HepG2 (cell line): ENCODE measurements around the gene MPV17L2. TPM values are rescaled to one million over a fixed set of nuclear protein-coding genes. Genes with fewer than 3 reads are reported as not detected.

Experiments used
- ATAC-seq: fragments of 200-7000 bp; cut with Tn5 transposase; 3 replicates; pipeline ENCODE4 v1.9.1; 2020; ENCODE audit warnings: mild to moderate bottlenecking, moderate library complexity
- BruUV-seq: library from RNA; stranded (reverse); fragments of 400-500 nt; replicated peaks from 2 replicates; lab custom pipeline; 2021; lab: Mats Ljungman, UMichigan
- CTCF ChIA-PET: fragments of 300-600 bp; formaldehyde crosslinking; extraction: SDS; loops from one replicate; lab custom pipeline; 2021; ENCODE audit warnings: low total read pairs, inconsistent platforms, low intra/inter-chr PET ratio; lab: Yijun Ruan, JAX
- POLR2A ChIA-PET: fragments of 350-600 bp; sonication (Branson Sonifier 250); formaldehyde crosslinking; loops from one replicate; lab custom pipeline; 2020; ENCODE audit warnings: antibody characterized with exemption, inconsistent platforms; lab: Yijun Ruan, JAX
- DNase-seq: peaks from one replicate; pipeline ENCODE4 v3.0.0-alpha.2; 2015; ENCODE audit warnings: low spot score
- FAIRE-seq: peaks from 3 replicates; lab custom pipeline; 2011; peaks lifted over from hg19 to GRCh38; lab: Jason Lieb, UNC
- H2AFZ ChIP-seq: one replicate; pipeline ENCODE4 v1.6.1; 2011; ENCODE audit warnings: low read length, inconsistent platforms
- H3K27ac ChIP-seq: fragments of 300-600 bp; 3 replicates; pipeline ENCODE4 v1.8.0; 2011; ENCODE audit warnings: mixed run types, mild to moderate bottlenecking, mixed read lengths, low read length, inconsistent platforms; ENCODE audit not compliant: insufficient read depth; ENCODE audit errors: extremely low read length
- H3K27me3 ChIP-seq, 2 experiments: fragments of 200-600 bp in 1 of 2; 2 replicates in 1 of 2; 3 replicates in 1 of 2; pipeline versions ENCODE4 v1.6.0 to v1.8.0; 2011; ENCODE audit warnings: low read length in 2 of 2, mild to moderate bottlenecking in 2 of 2, moderate library complexity in 2 of 2, inconsistent platforms in 1 of 2; ENCODE audit not compliant: insufficient read depth in 2 of 2, control insufficient read depth in 1 of 2
- H3K36me3 ChIP-seq, 2 experiments: fragments of 200-600 bp in 1 of 2; replicated peaks in 1 of 2; 2 replicates in 1 of 2; 3 replicates in 1 of 2; pipeline versions ENCODE4 v1.5.1 to v1.8.0; 2011; ENCODE audit warnings: low read length in 2 of 2, inconsistent platforms in 1 of 2; ENCODE audit not compliant: insufficient read depth in 2 of 2, control insufficient read depth in 1 of 2
- H3K4me1 ChIP-seq: 2 replicates; pipeline ENCODE4 v1.5.1; 2012; ENCODE audit warnings: low read length, inconsistent platforms; ENCODE audit not compliant: insufficient read depth
- H3K4me2 ChIP-seq: 2 replicates; pipeline ENCODE4 v1.6.0; 2011; ENCODE audit warnings: low read depth, low read length, inconsistent platforms
- H3K4me3 ChIP-seq, 3 experiments: fragments of 200-600 bp in 1 of 3; sonication (generic), shearing (Covaris generic) in 1 of 3; replicated peaks in 1 of 3; 2 replicates each; pipeline ENCODE4 v1.5.1; 2011 to 2016; ENCODE audit warnings: low read length in 3 of 3, inconsistent platforms in 2 of 3, low read depth in 2 of 3, mild to moderate bottlenecking in 2 of 3, control low read depth in 1 of 3, mixed read lengths in 1 of 3; ENCODE audit not compliant: insufficient read depth in 1 of 3
- H3K79me2 ChIP-seq: one replicate; pipeline ENCODE4 v1.6.1; 2011; ENCODE audit warnings: low read length, inconsistent platforms; ENCODE audit not compliant: insufficient read depth
- H3K9ac ChIP-seq: 2 replicates; pipeline ENCODE4 v1.6.0; 2011; ENCODE audit warnings: mild to moderate bottlenecking, low read depth, low read length, inconsistent platforms; ENCODE audit not compliant: insufficient read depth
- H3K9me3 ChIP-seq: 2 replicates; pipeline ENCODE4 v1.5.1; 2012; ENCODE audit warnings: mild to moderate bottlenecking, low read length
- H4K20me1 ChIP-seq: 2 replicates; pipeline ENCODE4 v1.6.0; 2011; ENCODE audit warnings: inconsistent platforms, mild to moderate bottlenecking, low read length, moderate library complexity; ENCODE audit not compliant: insufficient read depth
- AGO1 ChIP-seq: fragments of 200-400 bp; formaldehyde crosslinking; IDR thresholded peaks from 2 replicates; pipeline ENCODE4 v1.6.1; 2017; ENCODE audit warnings: mild to moderate bottlenecking, low read depth, low read length, moderate library complexity; ENCODE audit not compliant: poor library complexity, severe bottlenecking
- EEA1 ChIP-seq: sonication (generic); formaldehyde crosslinking; IDR thresholded peaks from 2 replicates; pipeline ENCODE4 v1.5.1; 2020; ENCODE audit warnings: mild to moderate bottlenecking, missing genetic modification reagents, borderline replicate concordance
- NFATC3 ChIP-seq: sonication (generic); formaldehyde crosslinking; IDR thresholded peaks from 2 replicates; pipeline ENCODE4 v1.5.1; 2020; ENCODE audit warnings: mild to moderate bottlenecking, missing genetic modification reagents
- POLR2A ChIP-seq, 2 experiments: IDR thresholded peaks; 2 replicates each; pipeline ENCODE4 v1.6.1; 2011; ENCODE audit warnings: low read depth in 2 of 2, low read length in 2 of 2, mild to moderate bottlenecking in 1 of 2, moderate library complexity in 1 of 2; ENCODE audit not compliant: insufficient read depth in 1 of 2
- RBAK ChIP-seq: sonication (generic); formaldehyde crosslinking; IDR thresholded peaks from 2 replicates; pipeline ENCODE4 v1.5.1; 2020; ENCODE audit warnings: mild to moderate bottlenecking, missing genetic modification reagents
- SAFB2 ChIP-seq: sonication (generic); formaldehyde crosslinking; IDR thresholded peaks from 2 replicates; pipeline ENCODE4 v1.5.1; 2020; ENCODE audit warnings: missing genetic modification reagents, low read depth, mild to moderate bottlenecking, borderline replicate concordance
- TFE3 ChIP-seq: IDR thresholded peaks from 2 replicates; pipeline ENCODE4 v1.6.1; 2016
- ZBTB20 ChIP-seq: sonication (generic); formaldehyde crosslinking; IDR thresholded peaks from 2 replicates; pipeline ENCODE4 v1.8.1; 2023; ENCODE audit warnings: missing genetic modification reagents, low read depth, mild to moderate bottlenecking, borderline replicate concordance
- ZFP41 ChIP-seq: sonication (generic); formaldehyde crosslinking; IDR thresholded peaks from 2 replicates; pipeline ENCODE4 v1.4.0; 2020; ENCODE audit warnings: mild to moderate bottlenecking, missing genetic modification reagents, borderline replicate concordance
- ZFX ChIP-seq: sonication (generic); formaldehyde crosslinking; IDR thresholded peaks from 2 replicates; pipeline ENCODE4 v1.4.0; 2020; ENCODE audit warnings: mild to moderate bottlenecking, low read depth, missing genetic modification reagents, moderate library complexity
- ZFY ChIP-seq: sonication (generic); formaldehyde crosslinking; IDR thresholded peaks from 2 replicates; pipeline ENCODE4 v1.4.0; 2020; ENCODE audit warnings: missing genetic modification reagents
- ZNF263 ChIP-seq: sonication (generic); formaldehyde crosslinking; IDR thresholded peaks from 2 replicates; pipeline ENCODE4 v1.4.0; 2020; ENCODE audit warnings: missing genetic modification reagents
- ZNF33B ChIP-seq: sonication (generic); formaldehyde crosslinking; IDR thresholded peaks from 2 replicates; pipeline ENCODE4 v1.5.1; 2020; ENCODE audit warnings: mild to moderate bottlenecking, missing genetic modification reagents
- ZNF619 ChIP-seq: sonication (generic); formaldehyde crosslinking; IDR thresholded peaks from 2 replicates; pipeline ENCODE4 v1.4.0; 2020; ENCODE audit warnings: mild to moderate bottlenecking, missing genetic modification reagents
- WGBS: methylation state at CpG from one replicate; pipeline ENCODE4 v1.1.6; 2017; ENCODE audit warnings: low lambda C conversion rate; 5-methylcytosine and 5-hydroxymethylcytosine counted together
- in situ Hi-C: cut with HindIII; loops from 2 replicates; pipeline ENCODE4 v1.10.0; 2017; ENCODE audit warnings: low pct_unique_long_range_greater_than_20kb; ENCODE audit not compliant: extremely low pct_ligation_motif_present
- intact Hi-C: fragments of 100-400 bp; cut with micrococcal nuclease; formaldehyde crosslinking; loops from one replicate; pipeline ENCODE4 v1.10.0; 2022; ENCODE audit not compliant: unreplicated experiment
- polyA plus RNA-seq, 8 experiments: library from polyadenylated mRNA; depleted of rRNA in 3 of 8; stranded (reverse) in 7 of 8; unstranded in 1 of 8; fragments of >200 nt; fragmentation: Illumina TruSeq in 4 of 8; extraction: Trizol in 4 of 8; gene quantifications; 2 replicates each; pipeline versions ENCODE4 v1.2.1 to v1.2.3, GENCODE V29; 2011 to 2016; ENCODE audit warnings: low read depth in 4 of 8, missing spikeins in 1 of 8, mixed read lengths in 1 of 8; ENCODE audit not compliant: insufficient read depth in 1 of 8
- total RNA-seq, 5 experiments: library from RNA; depleted of rRNA; stranded (reverse); fragments of >200 nt; fragmentation: Illumina TruSeq; extraction: Trizol; gene quantifications; 2 replicates each; pipeline ENCODE4 v1.2.3, GENCODE V29; 2016; ENCODE audit warnings: low read depth in 1 of 5
- TF ChIP-seq, protein P1 (sequence below): sonication (generic); formaldehyde crosslinking; conservative IDR thresholded peaks from 2 replicates; pipeline ENCODE4 v1.8.0; 2022; ENCODE audit warnings: mild to moderate bottlenecking, moderate library complexity, missing genetic modification reagents
- TF ChIP-seq, protein P2 (sequence below): sonication (generic); formaldehyde crosslinking; IDR thresholded peaks from 2 replicates; pipeline ENCODE4 v1.4.0; 2020; ENCODE audit warnings: missing genetic modification reagents, borderline replicate concordance
- TF ChIP-seq, protein P3 (sequence below): sonication (generic); formaldehyde crosslinking; IDR thresholded peaks from 2 replicates; pipeline ENCODE4 v1.4.0; 2020; ENCODE audit warnings: mild to moderate bottlenecking, missing genetic modification reagents

MPV17L2 gene
- total and polyA plus RNA-seq, 2 of the 13 experiments (the other 11 are each of a cell fraction or from before 2014, with no cell fraction given): 13.6 to 16.7 TPM

- peak overlapping the region; percentile 98 for H3K4me2 ChIP-seq
- in situ Hi-C loops: loop anchor here (10.0 kb wide), 1 partner anchor 211 kb away; the partner anchor contains the start of gene SSBP4
- H3K9me3 ChIP-seq: no peaks in the 10 kb centered on the region
- ATAC-seq (no peak; the same call in 1 of the 3 replicates), DNase-seq (no peak), FAIRE-seq (no peak)
- peak overlapping the region; percentile 63 for H3K9ac ChIP-seq
- WGBS: 5% methylated on average over 11 of the region's 38 CpGs
- H3K4me3 ChIP-seq: peak overlapping the region; percentile 67 to 94 (median 83)
- CTCF ChIA-PET: no interaction called here
- H3K36me3 ChIP-seq: peaks cover 5 to 6% of the 10 kb centered on the region in 2 experiments; a peak in 2 of 5 replicates
- peak overlapping the region; percentile 39 for H3K27ac ChIP-seq
- H3K79me2 ChIP-seq: no peaks in the 10 kb centered on the region
- no TSS peak for BruUV-seq
- peaks cover 13% of the 10 kb centered on the region for H3K4me1 ChIP-seq
- H4K20me1 ChIP-seq: no peaks in the 10 kb centered on the region
- POLR2A ChIA-PET: interaction anchor here (0.7 to 4.0 kb wide), 6 partner anchors 11 to 182 kb away, joined by 3 to 27 read pairs (median 8); partner anchors contain the start of genes GDF15, JUND and MPV17L2
- intact Hi-C loops: loop anchor here (5.0 kb wide), 1 partner anchor 119 kb away; the partner anchor contains the start of gene LSM4
- no peak overlapping the region for H2AFZ ChIP-seq
- H3K27me3 ChIP-seq: no peaks in the 10 kb centered on the region
- TF ChIP-seq ZNF619 (CRISPR knock-in tag) (0 out of 2 replicates have a peak, but pooled peaks have one; percentile 67), ZNF263 (CRISPR knock-in tag) (no peak), POLR2A (IDR thresholded peaks at IDR 0.05; ENCODE audit: insufficient read depth in 1 of 2, low read depth in 2 of 2, low read length in 2 of 2) (0 out of 4 replicates have a peak, but pooled peaks of 1 of the 2 experiments have one; percentile 8), SAFB2 (CRISPR knock-in tag) (no peak), ZFX (CRISPR knock-in tag) (peak; percentile 28), RBAK (CRISPR knock-in tag) (peak; percentile 50; the same call in 1 of the 2 replicates), AGO1 (peak; percentile 15), EEA1 (no peak), ZBTB20 (CRISPR knock-in tag) (peak; percentile 50; the same call in 1 of the 2 replicates), NFATC3 (CRISPR knock-in tag) (no peak), TFE3 (CRISPR knock-in tag) (peak; percentile 6; the same call in 1 of the 2 replicates), ZFP41 (CRISPR knock-in tag) (peak; percentile 85; the same call in 1 of the 2 replicates), ZNF33B (0 out of 2 replicates have a peak, but pooled peaks have one; percentile 35), ZFY (CRISPR knock-in tag) (0 out of 2 replicates have a peak, but pooled peaks have one; percentile 12)
- TF ChIP-seq, protein P1, sequence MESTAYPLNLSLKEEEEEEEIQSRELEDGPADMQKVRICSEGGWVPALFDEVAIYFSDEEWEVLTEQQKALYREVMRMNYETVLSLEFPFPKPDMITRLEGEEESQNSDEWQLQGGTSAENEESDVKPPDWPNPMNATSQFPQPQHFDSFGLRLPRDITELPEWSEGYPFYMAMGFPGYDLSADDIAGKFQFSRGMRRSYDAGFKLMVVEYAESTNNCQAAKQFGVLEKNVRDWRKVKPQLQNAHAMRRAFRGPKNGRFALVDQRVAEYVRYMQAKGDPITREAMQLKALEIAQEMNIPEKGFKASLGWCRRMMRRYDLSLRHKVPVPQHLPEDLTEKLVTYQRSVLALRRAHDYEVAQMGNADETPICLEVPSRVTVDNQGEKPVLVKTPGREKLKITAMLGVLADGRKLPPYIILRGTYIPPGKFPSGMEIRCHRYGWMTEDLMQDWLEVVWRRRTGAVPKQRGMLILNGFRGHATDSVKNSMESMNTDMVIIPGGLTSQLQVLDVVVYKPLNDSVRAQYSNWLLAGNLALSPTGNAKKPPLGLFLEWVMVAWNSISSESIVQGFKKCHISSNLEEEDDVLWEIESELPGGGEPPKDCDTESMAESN (CRISPR knock-in tag): peak; percentile 50; the same call in 1 of the 2 replicates
- TF ChIP-seq, protein P2, sequence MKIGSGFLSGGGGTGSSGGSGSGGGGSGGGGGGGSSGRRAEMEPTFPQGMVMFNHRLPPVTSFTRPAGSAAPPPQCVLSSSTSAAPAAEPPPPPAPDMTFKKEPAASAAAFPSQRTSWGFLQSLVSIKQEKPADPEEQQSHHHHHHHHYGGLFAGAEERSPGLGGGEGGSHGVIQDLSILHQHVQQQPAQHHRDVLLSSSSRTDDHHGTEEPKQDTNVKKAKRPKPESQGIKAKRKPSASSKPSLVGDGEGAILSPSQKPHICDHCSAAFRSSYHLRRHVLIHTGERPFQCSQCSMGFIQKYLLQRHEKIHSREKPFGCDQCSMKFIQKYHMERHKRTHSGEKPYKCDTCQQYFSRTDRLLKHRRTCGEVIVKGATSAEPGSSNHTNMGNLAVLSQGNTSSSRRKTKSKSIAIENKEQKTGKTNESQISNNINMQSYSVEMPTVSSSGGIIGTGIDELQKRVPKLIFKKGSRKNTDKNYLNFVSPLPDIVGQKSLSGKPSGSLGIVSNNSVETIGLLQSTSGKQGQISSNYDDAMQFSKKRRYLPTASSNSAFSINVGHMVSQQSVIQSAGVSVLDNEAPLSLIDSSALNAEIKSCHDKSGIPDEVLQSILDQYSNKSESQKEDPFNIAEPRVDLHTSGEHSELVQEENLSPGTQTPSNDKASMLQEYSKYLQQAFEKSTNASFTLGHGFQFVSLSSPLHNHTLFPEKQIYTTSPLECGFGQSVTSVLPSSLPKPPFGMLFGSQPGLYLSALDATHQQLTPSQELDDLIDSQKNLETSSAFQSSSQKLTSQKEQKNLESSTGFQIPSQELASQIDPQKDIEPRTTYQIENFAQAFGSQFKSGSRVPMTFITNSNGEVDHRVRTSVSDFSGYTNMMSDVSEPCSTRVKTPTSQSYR (CRISPR knock-in tag): peak; percentile 78
- TF ChIP-seq, protein P3, sequence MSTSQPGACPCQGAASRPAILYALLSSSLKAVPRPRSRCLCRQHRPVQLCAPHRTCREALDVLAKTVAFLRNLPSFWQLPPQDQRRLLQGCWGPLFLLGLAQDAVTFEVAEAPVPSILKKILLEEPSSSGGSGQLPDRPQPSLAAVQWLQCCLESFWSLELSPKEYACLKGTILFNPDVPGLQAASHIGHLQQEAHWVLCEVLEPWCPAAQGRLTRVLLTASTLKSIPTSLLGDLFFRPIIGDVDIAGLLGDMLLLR: 0 out of 2 replicates have a peak, but pooled peaks have one; percentile 19
Observed at GRCh38 chr19:18203408-18203862, 10.4 kb downstream of the MPV17L2 start.
